ENCODE measurements around the gene GATA6.

Gene GATA6

GRCh38 chr18:22250026-22250425 lies 80.6 kb downstream of the GATA6 start:
- DNase-seq (ENCODE audit: low spot score): no peak

GRCh38 chr18:22250591-22250996 lies 81.2 kb downstream of the GATA6 start:
- DNase-seq (ENCODE audit: low spot score): no peak

Measured in germinal center (tissue), 1 donor.